Activated CD4-positive, alpha-beta T cell treated with anti-CD3 and anti-CD28 coated beads for 48 hours (primary cell): ENCODE measurements around the gene SEM1.
"Not testable (repeated sequence)": the region's sequence is repeated elsewhere in the genome, so short reads cannot be mapped to it uniquely, and the experiment has no call there.

Experiments
- DNase-seq: peaks from one replicate; pipeline ENCODE4 v3.0.0-alpha.2; 2020

The SEM1 gene

GRCh38 chr7:96700516-96700915 is 9.1 kb downstream of the SEM1 start:
- DNase-seq, result no peak

- no peak for DNase-seq
Observed at GRCh38 chr7:96699219-96699871, 10.3 kb downstream of the SEM1 start.

- not testable (repeated sequence) for DNase-seq
Observed at GRCh38 chr7:96698449-96698848, 11.2 kb downstream of the SEM1 start.

GRCh38 chr7:96697822-96698221 is 11.8 kb downstream of the SEM1 start:
- DNase-seq, result no peak

- no peak for DNase-seq
Observed at GRCh38 chr7:96695581-96695980, 14.1 kb downstream of the SEM1 start.

GRCh38 chr7:96694082-96694481 is 15.6 kb downstream of the SEM1 start:
- DNase-seq, result no peak

- no peak for DNase-seq
Observed at GRCh38 chr7:96691702-96692101, 17.9 kb downstream of the SEM1 start.

GRCh38 chr7:96689414-96689813 is 20.2 kb downstream of the SEM1 start:
- no peak for DNase-seq

GRCh38 chr7:96686305-96686704 is 23.3 kb downstream of the SEM1 start:
- DNase-seq, result no peak

- no peak for DNase-seq
Observed at GRCh38 chr7:96685755-96686154, 23.9 kb downstream of the SEM1 start.

GRCh38 chr7:96685353-96685752 is 24.3 kb downstream of the SEM1 start:
- DNase-seq, result no peak

GRCh38 chr7:96679886-96680285 is 29.8 kb downstream of the SEM1 start:
- no peak for DNase-seq

GRCh38 chr7:96676919-96677318 is 32.7 kb downstream of the SEM1 start:
- no peak for DNase-seq

- no peak for DNase-seq
Observed at GRCh38 chr7:96675548-96675947, 34.1 kb downstream of the SEM1 start.

GRCh38 chr7:96674565-96674964 is 35.1 kb downstream of the SEM1 start:
- DNase-seq, result no peak

GRCh38 chr7:96671854-96672253 is 37.8 kb downstream of the SEM1 start:
- no peak for DNase-seq

- no peak for DNase-seq
Observed at GRCh38 chr7:96670338-96671289, 39.0 kb downstream of the SEM1 start.

GRCh38 chr7:96669812-96670211 is 39.8 kb downstream of the SEM1 start:
- DNase-seq, result no peak

GRCh38 chr7:96667026-96667425 is 42.6 kb downstream of the SEM1 start:
- DNase-seq, result no peak

GRCh38 chr7:96665689-96666088 is 44.0 kb downstream of the SEM1 start:
- no peak for DNase-seq

GRCh38 chr7:96664793-96665192 is 44.9 kb downstream of the SEM1 start:
- no peak for DNase-seq

GRCh38 chr7:96663871-96664445 is 45.7 kb downstream of the SEM1 start:
- no peak for DNase-seq

GRCh38 chr7:96663457-96663856 is 46.2 kb downstream of the SEM1 start:
- no peak for DNase-seq

- not testable (repeated sequence) for DNase-seq
Observed at GRCh38 chr7:96662151-96662550, 47.5 kb downstream of the SEM1 start.
